GM21447 (cell line): ENCODE data around the gene C11orf65.
"Not testable (repeated sequence)": the region's sequence is repeated elsewhere in the genome, so short reads cannot be mapped to it uniquely, and the experiment has no call there.

ENCODE experiments used
- ATAC-seq: cut with Tn5 transposase; IDR thresholded peaks from one replicate; pipeline ENCODE4 v1.9.1; 2021; ENCODE audit not compliant: unreplicated experiment

The C11orf65 gene

GRCh38 chr11:108373505-108373904 lies 93.8 kb downstream of the C11orf65 start:
- not testable (repeated sequence) for ATAC-seq

GRCh38 chr11:108370990-108371389 lies 96.3 kb downstream of the C11orf65 start:
- no peak for ATAC-seq

- ATAC-seq: no peak
Observed at GRCh38 chr11:108370315-108370714, 97.0 kb downstream of the C11orf65 start.

GRCh38 chr11:108369064-108369463 lies 98.3 kb downstream of the C11orf65 start:
- no peak for ATAC-seq

GRCh38 chr11:108368134-108368533 lies 99.2 kb downstream of the C11orf65 start:
- no peak for ATAC-seq

GRCh38 chr11:108364159-108364558 lies 103.2 kb downstream of the C11orf65 start:
- no peak for ATAC-seq

- ATAC-seq: no peak
Observed at GRCh38 chr11:108351468-108351867, 115.9 kb downstream of the C11orf65 start.

GRCh38 chr11:108346451-108346850 lies 120.9 kb downstream of the C11orf65 start:
- no peak for ATAC-seq

GRCh38 chr11:108345767-108346166 lies 121.6 kb downstream of the C11orf65 start:
- ATAC-seq: no peak

GRCh38 chr11:108343714-108344113 lies 123.6 kb downstream of the C11orf65 start:
- ATAC-seq: no peak

GRCh38 chr11:108341654-108342053 lies 125.7 kb downstream of the C11orf65 start:
- ATAC-seq: no peak

- ATAC-seq: no peak
Observed at GRCh38 chr11:108340973-108341372, 126.4 kb downstream of the C11orf65 start.

- no peak for ATAC-seq
Observed at GRCh38 chr11:108338750-108339149, 128.6 kb downstream of the C11orf65 start.

- ATAC-seq: no peak
Observed at GRCh38 chr11:108333403-108333899, 133.9 kb downstream of the C11orf65 start.
